H4 (cell line): ENCODE data around the gene CCNY. TPM values are rescaled to one million over a fixed set of nuclear protein-coding genes. Genes with fewer than 3 reads are reported as not detected.
A peak's percentile ranks its signal among the peaks of the same experiment; 100 is the strongest.
"Not testable (repeated sequence)": the region's sequence is repeated elsewhere in the genome, so short reads cannot be mapped to it uniquely, and the experiment has no call there.

Source experiments
- DNase-seq: peaks from one replicate; pipeline ENCODE4 v3.0.0-alpha.2; 2015; ENCODE audit warnings: low spot score
- total RNA-seq: library from RNA; depleted of rRNA; stranded (reverse); fragments of >200 nt; shearing (Covaris generic); gene quantifications from 2 replicates; pipeline ENCODE4 v1.2.3, GENCODE V29; 2014; rRNA removed

CCNY gene
- 25.1 and 37.6 TPM in 2 replicates for total RNA-seq

DNA sequence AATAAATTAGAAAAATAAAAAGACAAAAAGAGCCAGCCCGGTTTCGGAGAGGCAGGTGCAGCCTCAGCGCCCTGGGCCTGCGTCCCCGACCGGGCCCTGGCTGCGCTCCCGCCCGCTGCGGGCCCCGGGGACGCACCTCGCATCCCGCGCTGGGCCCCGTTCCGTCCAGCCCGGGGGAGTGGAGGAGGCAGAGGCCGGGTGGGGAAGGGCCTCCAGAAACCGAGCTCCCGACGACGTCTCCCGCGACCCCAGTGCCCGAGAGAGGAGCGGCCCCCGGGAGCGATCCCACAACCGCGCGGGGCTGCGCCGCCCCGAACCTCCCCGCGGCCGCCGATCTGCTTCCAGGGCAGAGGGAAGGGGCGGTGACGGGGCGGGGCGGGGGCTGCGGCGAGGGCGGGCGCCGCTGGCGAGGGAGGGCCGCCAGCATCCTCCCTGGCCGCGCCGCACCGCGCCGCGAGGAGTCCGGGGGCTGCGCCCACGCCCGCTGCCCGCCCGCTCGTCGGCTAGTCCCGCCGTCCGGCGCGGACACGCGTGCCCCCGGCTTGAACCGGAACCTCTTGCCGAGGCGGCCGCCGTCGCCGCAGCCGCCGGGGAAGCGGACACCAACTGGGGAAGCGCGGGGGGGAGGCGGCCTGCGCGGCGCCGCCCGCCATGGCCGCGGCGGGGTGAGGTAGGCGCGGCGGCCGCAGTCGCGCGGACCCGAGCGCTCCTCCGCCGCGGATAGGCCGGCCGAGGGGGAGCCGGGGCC lies at the start of gene CCNY:
TSS of gene CCNY (plus strand) at position 426 of the 748 bp plus-strand sequence. CDS start 545 bp downstream, outside the sequence.
- peak; percentile 17 for DNase-seq

DNA sequence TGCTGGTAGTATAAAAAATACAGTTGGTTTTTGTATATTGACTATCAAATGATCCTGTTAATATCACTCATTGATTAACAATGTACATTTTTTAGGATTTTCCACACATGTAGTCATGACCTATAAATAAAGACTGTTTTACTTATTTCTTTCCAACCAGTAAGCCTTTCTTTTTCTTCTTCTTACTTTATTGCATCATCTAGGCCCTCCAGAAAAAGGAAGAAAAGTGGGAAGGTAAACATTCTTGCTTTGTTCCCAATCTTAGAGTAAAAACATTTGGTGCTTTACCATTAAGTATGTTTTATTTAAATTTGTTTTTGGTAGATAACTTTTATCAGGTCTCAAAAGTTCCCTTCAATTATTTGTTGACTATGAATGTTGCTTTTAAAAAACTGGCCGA lies 47.1 kb upstream of the CCNY start:
- DNase-seq = no peak

DNA sequence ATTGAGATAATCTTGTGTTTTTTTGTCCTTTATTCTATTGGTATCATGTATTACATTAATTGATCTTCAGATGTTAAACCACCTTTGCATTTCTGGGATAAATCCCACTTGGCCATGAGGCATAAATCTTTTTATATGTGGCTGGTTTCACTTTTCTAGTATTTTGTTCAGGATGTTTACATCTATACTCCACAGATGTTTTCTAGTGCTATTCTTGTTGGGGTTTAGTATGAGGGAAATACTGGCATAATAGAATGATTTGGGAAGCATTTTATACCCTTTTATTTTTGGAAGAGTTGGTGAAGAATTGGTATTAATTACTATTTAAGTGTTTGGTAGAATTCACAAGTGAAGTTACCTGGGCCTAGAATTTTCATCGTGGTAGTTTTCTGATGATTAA lies 41.8 kb upstream of the CCNY start:
- DNase-seq = no peak

DNA sequence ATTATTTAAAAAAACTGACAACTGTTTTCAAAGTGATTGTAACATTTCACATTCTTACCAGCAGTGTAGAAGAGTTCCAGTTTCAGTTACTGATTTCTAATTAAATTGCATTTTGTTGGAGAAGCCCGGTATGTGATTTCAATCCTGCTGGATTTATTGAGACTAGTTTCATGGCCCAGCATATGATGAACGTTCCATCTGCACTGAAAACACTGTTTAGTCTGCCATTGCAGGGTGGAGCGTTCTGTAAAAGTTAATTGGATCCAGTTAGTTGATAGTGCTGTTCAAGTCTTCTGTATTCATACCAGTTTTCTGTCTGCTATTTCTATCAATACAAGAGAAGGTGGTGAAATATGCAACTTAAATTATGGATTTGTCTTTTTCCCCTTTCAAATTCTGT lies 37.3 kb upstream of the CCNY start:
- DNase-seq = no peak

DNA sequence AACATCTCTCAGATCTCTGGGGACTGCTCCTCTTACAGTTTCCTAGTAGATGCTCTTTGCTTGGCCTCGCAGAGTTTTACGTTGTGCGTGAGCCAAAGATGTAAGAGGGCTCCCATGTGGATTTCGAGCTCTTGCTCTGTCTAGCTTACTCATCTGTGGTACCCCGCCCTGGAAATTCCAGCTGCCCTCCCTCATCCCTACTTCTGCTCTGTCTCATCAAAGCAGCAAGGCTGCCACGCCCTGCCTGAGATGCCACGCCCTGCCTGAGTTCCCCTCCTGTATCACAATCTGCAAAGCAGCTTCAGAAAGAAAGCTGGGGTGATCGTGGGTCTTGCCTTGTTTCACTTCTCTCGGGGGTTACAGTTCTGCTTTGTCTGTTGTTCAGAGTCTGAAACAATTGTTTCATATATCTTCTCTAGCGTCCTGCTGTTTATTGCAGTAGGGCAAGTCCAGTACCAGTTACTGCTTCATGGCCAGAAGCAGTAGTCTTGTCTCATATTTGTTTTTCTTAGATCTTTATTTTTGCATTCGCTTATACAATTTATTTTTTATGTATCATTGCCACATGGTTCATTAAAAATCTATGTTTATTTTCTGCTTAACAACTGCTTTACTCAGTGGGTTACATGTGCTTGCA lies 36.1 kb upstream of the CCNY start:
- DNase-seq = peak; percentile 20

DNA sequence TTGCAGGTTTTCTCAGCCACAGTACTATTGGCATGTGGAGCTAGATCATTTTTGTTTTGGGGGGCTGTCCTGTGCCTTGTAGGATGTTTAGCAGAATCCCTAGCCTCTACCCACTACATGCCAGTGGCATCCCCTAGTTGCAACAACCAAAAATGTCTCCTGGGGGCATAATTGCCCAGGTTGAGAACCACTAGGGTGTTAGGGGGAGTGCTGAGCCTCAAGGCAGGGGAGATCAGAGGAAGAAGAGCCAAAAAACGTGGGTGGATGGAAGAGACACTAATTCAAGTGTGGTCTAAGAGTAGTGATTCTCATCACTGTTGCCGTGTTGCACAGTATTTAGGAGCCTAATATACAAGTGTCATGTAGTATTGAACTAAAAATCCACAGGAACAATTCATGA lies 31.7 kb upstream of the CCNY start:
- no peak for DNase-seq

DNA sequence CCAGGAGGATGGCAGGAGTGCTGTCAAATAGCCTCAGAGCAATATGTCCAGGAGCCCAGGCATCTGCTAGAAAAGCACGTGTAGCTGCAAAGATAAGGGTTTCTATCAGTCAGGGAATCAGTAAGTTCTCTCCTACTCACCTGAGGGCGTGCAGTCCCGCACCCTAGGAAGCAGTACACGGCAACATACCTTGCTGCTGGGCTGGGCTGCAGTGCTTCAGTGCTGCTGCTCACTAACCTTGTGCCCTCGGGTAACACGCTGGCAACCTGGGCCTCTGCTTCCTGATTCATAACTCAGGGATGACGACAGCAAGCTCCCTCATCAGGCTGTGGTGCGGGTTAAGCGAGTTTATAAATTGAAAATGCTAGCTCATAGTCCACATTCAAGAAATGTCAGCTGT lies 29.5 kb upstream of the CCNY start:
- peak; percentile 50 for DNase-seq

DNA sequence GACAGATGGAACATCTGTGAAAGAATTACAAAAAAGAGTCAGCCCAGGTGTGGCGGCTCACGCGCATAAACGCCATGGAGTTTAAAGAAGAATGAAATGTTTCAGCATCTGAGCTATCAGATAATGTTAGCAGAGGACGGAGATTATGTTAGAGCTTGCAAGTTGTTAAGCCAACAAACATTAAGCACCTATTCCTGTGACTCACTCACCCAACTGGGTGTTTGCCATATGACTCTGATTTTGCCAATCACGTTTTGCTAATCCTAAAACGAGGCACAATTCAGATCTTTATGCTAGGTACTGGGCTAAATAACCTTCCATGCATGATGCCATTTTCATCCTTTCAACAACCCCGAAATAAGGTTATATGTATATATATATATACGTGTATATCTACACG lies 29.0 kb upstream of the CCNY start:
- no peak for DNase-seq

DNA sequence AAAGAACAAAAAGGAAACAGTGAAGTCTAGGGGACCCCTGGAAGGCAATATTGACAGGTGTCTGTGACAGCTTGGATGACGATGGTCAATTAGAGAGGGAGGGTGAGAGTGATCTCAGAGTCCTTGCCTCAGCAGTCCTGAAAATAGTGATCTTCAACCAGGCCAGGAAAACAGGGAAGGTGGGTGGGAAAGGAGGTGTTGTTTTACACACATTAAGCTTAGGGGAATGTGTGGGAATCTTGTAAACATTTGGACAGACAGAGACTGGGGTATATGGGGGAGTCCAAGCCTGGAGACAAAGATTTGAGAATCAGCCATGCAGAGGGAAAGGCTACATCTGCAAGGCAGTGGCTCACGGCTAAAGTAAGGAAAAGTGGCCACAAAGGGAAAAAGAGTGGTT lies 27.5 kb upstream of the CCNY start:
- no peak for DNase-seq

DNA sequence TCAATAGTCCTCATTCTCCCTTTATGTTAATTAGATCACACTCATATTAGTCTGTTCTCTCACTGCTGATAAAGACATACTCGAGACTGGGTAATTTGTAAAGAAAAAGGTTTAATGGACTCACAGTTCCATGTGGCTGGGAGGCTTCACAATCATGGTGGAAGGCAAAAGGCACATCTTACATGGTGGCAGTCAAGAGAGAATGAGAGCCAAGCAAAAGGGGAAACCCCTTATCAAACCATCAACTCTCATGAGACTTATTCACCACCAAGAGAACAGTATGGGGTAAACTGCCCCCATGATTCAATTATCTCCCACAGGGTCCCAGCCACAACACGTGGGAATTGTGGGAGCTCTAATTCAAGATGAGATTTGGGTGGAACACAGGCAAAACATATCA lies 22.2 kb upstream of the CCNY start:
- DNase-seq = not testable (repeated sequence)

DNA sequence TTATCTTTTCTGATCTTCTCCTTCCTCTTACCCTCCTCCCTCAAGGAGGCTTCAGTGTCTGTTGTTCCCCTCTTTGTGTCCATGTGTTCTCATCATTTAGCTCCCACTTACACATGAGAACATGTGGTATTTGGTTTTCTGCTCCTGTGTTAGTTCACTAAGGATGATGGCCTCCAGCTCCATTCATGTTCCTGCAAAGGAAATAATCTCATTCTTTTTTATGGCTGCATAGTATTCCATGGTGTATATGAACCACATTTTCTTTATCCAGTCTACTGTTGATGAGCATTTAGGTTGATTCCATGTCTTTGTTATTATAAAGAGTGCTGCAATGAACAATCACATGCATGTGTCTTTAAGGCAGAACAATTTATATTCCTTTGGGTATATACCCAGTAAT lies 21.1 kb upstream of the CCNY start:
- not testable (repeated sequence) for DNase-seq

DNA sequence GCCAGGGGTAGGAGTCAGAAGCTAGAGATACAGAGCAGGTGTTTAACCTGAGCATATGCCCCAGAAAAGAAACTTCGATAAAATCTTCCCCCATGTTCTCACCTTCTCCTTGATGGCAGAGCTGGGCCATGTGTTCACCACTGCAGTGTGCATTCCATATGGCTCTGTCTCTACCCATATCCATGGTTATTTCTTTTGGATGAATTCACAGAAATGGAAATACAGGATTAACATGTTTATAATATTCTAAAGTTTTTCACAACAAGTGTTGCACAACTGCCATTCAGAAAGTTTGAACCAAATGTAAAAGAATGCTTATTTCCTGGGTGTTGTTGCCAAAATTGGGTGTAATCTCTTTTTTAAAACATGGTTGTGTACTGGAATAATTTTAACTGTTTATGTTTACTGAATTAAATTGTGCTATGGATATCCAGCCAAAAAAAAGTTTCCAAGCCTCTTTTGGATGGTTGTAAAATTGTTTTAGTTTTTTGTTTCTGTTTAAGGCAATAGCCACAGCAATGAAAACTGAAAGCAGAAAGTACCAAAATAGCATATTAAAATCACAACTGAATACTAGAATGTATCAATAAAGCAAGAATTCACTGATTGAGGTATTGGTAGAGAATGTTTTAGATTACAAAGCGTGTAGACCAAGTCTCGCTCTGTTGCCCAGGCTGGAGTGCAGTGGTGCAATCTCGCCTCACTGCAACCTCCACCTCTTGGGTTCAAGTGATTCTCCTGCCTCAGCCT lies 19.9 kb upstream of the CCNY start:
- DNase-seq = no peak

DNA sequence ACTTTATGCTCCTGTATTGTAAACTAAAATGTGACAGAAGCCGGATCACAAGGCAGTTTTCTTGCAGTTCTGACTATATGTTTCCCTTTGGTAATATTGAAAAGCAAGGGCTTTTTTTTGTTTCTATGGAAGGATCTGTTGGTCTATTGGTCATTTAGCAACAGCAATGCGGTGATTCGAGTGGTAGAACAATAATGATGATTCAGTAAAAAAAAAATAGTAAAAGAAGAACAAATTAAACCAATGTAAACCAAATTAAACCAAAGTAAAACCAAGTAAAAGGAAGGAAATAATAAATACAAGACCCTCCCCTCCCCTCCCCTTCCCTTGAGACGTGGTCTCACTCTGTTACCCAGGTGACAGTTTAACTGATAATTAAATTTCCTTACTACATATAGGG lies 17.8 kb upstream of the CCNY start:
- no peak for DNase-seq

DNA sequence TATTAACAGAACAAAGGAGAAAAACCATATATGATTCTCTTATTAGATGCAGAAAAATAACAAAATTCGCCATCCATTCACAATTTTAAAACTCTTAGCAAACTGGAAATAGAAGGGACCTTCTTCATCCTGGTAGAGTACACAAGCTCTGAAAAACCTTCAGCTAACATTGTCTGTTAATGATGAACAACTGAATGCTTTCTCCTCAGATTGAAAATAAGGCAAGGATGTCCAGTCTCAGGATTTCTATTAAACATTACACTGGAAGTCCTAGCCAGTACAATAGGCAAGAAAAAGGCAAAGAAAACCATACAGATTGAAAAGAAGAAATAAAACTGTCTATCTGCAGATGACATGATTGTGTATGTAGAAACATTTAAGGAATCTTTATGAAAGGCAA lies 16.0 kb upstream of the CCNY start:
- no peak for DNase-seq

DNA sequence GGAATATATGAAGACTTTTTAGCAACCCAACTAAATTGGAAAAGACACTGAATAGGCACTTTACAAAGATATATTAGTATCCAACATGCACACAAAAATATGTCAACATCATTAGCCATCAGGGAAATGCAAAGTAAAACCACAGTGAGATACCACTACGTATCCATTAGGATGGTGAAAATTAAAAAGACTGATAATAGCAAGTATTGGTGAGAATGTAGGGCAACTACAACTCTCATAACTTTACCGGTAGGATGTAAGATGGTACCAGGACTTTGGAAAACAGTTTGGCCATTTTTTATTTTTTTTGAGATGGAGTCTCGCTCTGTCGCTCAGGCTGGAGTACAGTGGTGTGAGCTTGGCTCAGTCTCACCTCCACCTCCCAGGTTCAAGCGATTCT lies 13.7 kb upstream of the CCNY start:
- no peak for DNase-seq

DNA sequence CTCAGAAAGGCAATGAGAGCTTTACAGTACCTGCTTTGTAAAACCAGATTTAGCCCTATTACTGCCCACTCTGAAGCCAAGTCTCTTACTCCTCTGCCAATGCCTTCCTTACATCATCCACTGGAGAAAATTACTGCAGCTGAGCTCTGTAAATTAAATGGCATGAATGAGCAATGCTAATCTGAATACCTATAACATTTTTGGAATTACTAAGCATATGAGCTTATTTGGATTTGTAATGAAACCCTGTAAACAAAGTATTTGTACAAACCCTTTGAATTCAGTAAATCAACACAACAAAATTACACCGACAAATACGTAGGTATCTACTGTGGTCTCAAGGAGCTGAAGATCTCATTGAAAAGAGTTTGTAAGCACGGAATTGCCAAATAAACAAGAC lies 12.1 kb upstream of the CCNY start:
- DNase-seq = no peak

DNA sequence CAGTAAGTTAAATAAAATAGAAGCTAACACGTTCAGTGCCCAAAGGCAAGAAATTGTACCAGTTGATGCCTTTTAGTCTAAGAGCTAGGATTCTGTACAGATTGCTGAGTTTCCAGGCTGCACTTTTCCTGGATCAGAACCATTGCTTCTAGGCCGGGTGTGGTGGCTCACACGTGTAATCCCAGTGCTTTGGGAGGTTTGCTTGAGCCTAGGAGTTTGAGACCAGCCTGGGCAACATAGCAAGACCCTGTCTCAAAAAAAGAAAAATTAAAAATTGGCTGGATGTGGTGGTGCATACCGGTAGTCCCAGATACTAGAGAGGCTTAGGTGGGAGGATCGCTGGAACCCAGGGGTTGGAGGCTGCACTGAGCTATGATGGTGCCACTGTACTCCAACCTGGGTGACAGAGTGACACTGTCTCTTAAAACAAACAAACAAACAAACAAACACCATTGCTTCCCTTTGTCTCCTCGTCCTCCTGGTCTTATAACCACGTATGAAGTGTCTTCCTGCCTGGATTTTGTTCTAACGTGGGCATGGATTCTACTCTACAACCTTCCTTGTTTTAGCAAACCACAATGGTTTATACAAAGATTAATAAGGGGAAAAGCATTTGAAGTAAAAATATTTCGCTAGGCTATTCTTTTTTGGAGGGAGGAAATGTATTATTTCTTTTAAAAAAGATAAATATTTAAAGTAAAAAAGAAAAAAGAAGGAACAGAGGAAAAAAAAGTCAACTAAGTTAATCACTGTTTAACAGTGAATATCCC lies 9.7 kb upstream of the CCNY start:
- DNase-seq = no peak

DNA sequence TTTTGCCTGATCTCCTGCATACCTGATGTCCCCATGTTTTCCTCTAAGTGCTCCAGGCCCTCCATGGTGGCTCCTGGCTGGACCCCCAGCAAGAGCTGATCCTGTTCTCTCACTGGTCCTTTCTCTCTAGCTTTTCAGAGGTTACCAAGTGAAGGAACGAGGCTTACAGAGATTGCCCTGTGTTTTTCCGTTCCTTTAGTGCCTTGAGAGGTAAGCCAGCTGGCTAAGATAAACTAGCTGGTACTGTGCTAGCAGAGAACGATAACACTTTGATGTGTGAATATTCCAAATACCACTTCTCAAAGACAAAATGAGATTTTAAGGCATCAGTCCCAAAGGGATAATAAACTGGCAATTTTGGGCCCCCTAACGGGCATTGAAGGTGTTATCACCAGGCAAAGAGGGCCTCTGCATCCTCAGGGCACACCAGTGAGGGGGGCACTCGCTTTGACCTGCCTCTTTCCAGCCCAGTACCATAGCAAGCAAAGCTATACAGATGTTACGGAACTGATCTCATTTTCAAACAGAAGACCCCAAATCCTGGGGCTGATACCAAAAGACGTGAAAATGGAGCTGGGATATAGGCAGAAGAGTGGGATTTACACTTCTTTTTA lies 8.4 kb upstream of the CCNY start:
- no peak for DNase-seq

DNA sequence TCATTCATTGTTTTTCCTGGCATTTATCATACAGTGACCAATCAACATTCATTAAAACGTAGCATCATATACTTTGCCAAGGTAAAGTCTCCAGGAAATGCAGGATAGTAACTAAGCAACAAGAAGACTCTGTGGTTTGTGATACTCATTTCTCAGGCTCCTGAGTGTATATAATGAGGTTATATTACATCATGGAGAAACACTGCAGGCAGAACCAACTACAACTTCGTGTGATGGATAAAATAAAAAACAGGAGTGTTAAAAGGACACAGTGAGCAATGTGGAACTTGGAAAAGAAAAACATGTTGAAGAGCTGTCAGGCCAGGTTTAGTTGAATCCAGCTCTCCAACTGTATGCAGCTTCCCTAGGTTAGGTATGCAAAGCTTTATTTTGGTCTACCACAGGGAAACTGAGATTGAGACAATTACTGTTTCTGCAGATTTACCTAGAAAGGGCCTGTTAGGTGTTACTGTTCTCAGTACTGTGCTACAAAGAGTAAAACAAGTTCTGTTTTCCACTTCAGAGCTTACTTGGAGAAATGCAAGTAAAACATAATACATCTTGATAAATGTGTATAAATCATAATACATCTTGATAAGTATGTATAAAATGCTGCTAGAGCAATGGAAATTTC lies 7.8 kb upstream of the CCNY start:
- DNase-seq = peak; percentile 70

DNA sequence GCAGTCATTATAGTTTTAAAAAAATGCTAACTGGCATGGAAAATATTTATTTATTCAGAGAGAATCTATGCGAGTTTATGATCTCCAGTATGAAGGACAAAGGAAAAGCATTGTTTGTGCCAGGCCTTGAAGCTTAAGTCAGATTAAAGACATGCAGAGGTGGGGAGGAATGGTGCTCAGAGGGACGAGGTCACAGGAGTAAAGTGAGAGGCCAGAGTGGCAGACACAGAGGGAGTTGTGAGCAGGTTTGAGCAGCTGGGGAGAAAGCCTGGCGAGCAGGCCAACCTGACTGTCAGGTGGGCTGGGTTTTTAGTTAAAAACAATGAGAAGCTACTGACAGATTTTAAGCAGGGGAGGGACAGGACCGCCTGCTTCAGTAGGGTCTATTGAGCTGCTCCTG lies 6.8 kb upstream of the CCNY start:
- DNase-seq = no peak
